Regular cardiac myocyte (primary cell): ENCODE data around the gene RAB30. TPM values are rescaled to one million over a fixed set of nuclear protein-coding genes. Genes with fewer than 3 reads are reported as not detected.

Experiments used
- total RNA-seq: library from RNA; depleted of rRNA; stranded (reverse); fragments of >200 nt; gene quantifications from 2 replicates; pipeline ENCODE4 v1.2.3, GENCODE V29; 2014

Gene RAB30, protein sequence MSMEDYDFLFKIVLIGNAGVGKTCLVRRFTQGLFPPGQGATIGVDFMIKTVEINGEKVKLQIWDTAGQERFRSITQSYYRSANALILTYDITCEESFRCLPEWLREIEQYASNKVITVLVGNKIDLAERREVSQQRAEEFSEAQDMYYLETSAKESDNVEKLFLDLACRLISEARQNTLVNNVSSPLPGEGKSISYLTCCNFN
- 10.5 and 17.5 TPM in 2 replicates for total RNA-seq

DNA sequence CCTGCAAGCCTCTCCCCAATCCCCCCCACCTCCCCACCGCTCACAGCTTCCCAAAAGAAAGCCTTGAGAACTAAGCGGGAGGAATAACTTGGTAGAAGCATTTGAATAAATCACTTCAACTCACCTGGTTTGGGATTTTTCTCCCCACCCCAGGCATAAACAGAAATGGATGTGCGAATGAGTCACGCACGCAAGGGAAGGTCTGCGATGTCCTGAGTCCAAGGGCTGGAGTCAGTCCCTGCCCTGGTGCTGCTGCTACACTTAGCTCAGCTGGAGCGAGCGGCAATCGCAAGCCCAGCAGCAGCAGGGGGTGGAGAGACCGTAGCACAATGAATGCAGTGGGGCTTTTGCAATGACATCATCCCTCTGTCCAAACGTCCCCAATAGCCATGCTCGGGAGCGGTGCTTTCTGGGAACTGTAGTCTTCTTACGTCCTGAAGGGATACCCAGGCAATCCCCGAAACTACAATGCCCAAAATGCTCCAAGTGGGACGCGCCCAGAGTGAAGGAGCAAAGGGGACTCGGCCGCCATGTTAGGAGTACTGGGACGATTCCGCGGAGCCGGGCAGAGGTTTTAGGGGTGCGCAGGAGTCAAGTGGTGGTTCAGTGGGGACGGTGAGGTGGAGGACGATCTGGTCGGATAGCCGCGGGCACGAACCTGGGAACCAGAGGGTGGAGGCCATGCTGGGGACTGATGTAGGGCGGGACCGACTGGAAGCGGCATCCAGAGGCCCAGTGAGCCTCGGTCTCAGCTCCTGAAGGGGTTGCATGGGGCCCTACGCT, at the start of gene RAB30:
TSS of gene RAB30 (minus strand) at position 331 of the 783 bp plus-strand sequence. CDS start 74,581 bp downstream, outside the sequence.

Other genes starting within 250 kb of the RAB30 start
- gene PRCP, start 171.5 kb downstream of the RAB30 start, total RNA-seq = 30.9 and 64.0 TPM in 2 replicates
- gene DDIAS, start 170.2 kb downstream of the RAB30 start, total RNA-seq = 1.4 and 11.3 TPM in 2 replicates
- 31.4 and 38.6 TPM in 2 replicates for gene PCF11, start 85.2 kb upstream of the RAB30 start, total RNA-seq
- 13.0 and 15.5 TPM in 2 replicates for gene ANKRD42, start 121.8 kb upstream of the RAB30 start, total RNA-seq
- gene CCDC90B, start 214.5 kb upstream of the RAB30 start, total RNA-seq = 65.1 and 78.4 TPM in 2 replicates